Measurements from ENCODE around the gene MYLIP. TPM values are rescaled to one million over a fixed set of nuclear protein-coding genes. Genes with fewer than 3 reads are reported as not detected.
A peak's percentile ranks its signal among the peaks of the same experiment; 100 is the strongest.

The MYLIP gene
- total RNA-seq, 1 experiment from 2014 or later = 50.0 TPM

GRCh38 chr6:16130932-16131387 is 2.1 kb downstream of the MYLIP start (continued):
- TF ChIP-seq ATF6 (CRISPR knock-in tag; IDR thresholded peaks at IDR 0.05) = no peak
- no peak for TF ChIP-seq ZNF512 (CRISPR knock-in tag; IDR thresholded peaks at IDR 0.05; ENCODE audit: borderline replicate concordance)
- TF ChIP-seq ATF1 (CRISPR knock-in tag; IDR thresholded peaks at IDR 0.05) = no peak
- TF ChIP-seq ZNF232 (CRISPR knock-in tag; IDR thresholded peaks at IDR 0.05) = no peak

- TF ChIP-seq FOXJ3 (CRISPR knock-in tag; IDR thresholded peaks at IDR 0.05; ENCODE audit: borderline replicate concordance) (no peak), GRHL2 (CRISPR knock-in tag; IDR thresholded peaks at IDR 0.05; ENCODE audit: insufficient replicate concordance, severe bottlenecking) (no peak), PREB (CRISPR knock-in tag; IDR thresholded peaks at IDR 0.05; ENCODE audit: borderline replicate concordance) (no peak), ZMAT4 (CRISPR knock-in tag; IDR thresholded peaks at IDR 0.05) (no peak), E2F5 (CRISPR knock-in tag; IDR thresholded peaks at IDR 0.05) (no peak), TEAD1 (CRISPR knock-in tag; IDR thresholded peaks at IDR 0.05) (no peak), IRF1 (CRISPR knock-in tag; IDR thresholded peaks at IDR 0.05) (no peak), RORB (CRISPR knock-in tag; IDR thresholded peaks at IDR 0.05) (no peak), ZNF121 (CRISPR knock-in tag; IDR thresholded peaks at IDR 0.05) (no peak), NFE2L1 (CRISPR knock-in tag; IDR thresholded peaks at IDR 0.05) (no peak), USF1 (CRISPR knock-in tag; IDR thresholded peaks at IDR 0.05) (no peak), HMGA2 (CRISPR knock-in tag; IDR thresholded peaks at IDR 0.05) (no peak), SMAD4 (CRISPR knock-in tag; IDR thresholded peaks at IDR 0.05) (no peak), ZNF317 (CRISPR knock-in tag; IDR thresholded peaks at IDR 0.05; ENCODE audit: borderline replicate concordance, low read depth) (no peak), MLX (CRISPR knock-in tag; IDR thresholded peaks at IDR 0.05) (no peak), NFATC4 (CRISPR knock-in tag; IDR thresholded peaks at IDR 0.05) (no peak), AR (CRISPR knock-in tag; IDR thresholded peaks at IDR 0.05) (no peak), EMX1 (CRISPR knock-in tag; IDR thresholded peaks at IDR 0.05) (no peak)
- CTCF ChIA-PET = no interaction called here
- Mint-ChIP-seq H3K27ac (0 out of 2 replicates have a peak overlapping the region, but pooled peaks have one; percentile 7), H3K4me3 (peak overlapping the region; percentile 96), H3K27me3 (ENCODE audit: low read depth) (peaks cover 3% of the 10 kb centered on the region), H3K4me1 (peaks cover 62% of the 10 kb centered on the region), H3K9me3 (no peaks in the 10 kb centered on the region), H3K36me3 (peaks cover 63% of the 10 kb centered on the region)
- no peak for ATAC-seq
- DNase-seq (ENCODE audit: low spot score) = no peak
- POLR2A ChIA-PET = no interaction called here
Observed at GRCh38 chr6:16132909-16133308, 4.0 kb downstream of the MYLIP start.
